ENCODE data around the gene MAGI2.

DNA sequence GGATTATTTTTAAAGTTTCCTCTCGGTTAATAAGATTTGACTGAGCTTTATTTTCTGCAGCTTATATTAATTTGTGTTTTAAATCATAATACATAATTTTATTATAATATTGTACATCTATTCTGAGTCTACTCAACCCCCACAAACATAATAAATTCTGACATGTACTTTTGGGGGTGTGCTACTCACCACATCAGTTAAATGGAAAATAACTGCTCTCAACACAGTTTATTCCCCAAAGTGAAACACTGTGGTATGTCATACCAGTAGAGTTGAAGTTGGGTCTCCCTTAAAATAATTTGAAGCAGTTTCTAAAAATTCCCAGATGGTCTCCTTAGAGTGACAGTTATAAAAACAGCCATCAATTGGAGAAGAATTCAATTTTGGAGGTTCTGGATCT lies 1191.7 kb downstream of the MAGI2 start:
- TF ChIP-seq CTCF (IDR thresholded peaks at IDR 0.05; ENCODE audit: insufficient read depth, low read depth, low read length), result no peak
- TF ChIP-seq EZH2 (IDR thresholded peaks at IDR 0.05; ENCODE audit: insufficient read depth, low read length), result no peak

All from astrocyte (in vitro differentiated cells and primary cell).